ENCODE measurements around the gene SDHB. TPM values are rescaled to one million over a fixed set of nuclear protein-coding genes. Genes with fewer than 3 reads are reported as not detected.
A peak's percentile ranks its signal among the peaks of the same experiment; 100 is the strongest.

Gene SDHB
- total and polyA plus RNA-seq, 2 of the 13 experiments (the other 11 are each of a cell fraction or from before 2014, with no cell fraction given), result 136 to 142 TPM

GRCh38 chr1:17011439-17012307, 42.2 kb downstream of the SDHB start, which contains the start of gene ATP13A2 (continued):
- TF ChIP-seq ZHX2 (IDR thresholded peaks at IDR 0.05; ENCODE audit: low read depth) (0 out of 2 replicates have a peak, but pooled peaks have one; percentile 28), ZHX2 (CRISPR knock-in tag; IDR thresholded peaks at IDR 0.05; ENCODE audit: borderline replicate concordance) (no peak), ZNF121 (CRISPR knock-in tag; IDR thresholded peaks at IDR 0.05) (no peak), HOXD1 (CRISPR knock-in tag; IDR thresholded peaks at IDR 0.05) (no peak), ZSCAN20 (CRISPR knock-in tag; IDR thresholded peaks at IDR 0.05; ENCODE audit: borderline replicate concordance) (no peak), TOPORS (CRISPR knock-in tag; IDR thresholded peaks at IDR 0.05) (no peak), ZFP91 (CRISPR knock-in tag; IDR thresholded peaks at IDR 0.05; ENCODE audit: borderline replicate concordance) (peak; percentile 37), RFXANK (CRISPR knock-in tag; IDR thresholded peaks at IDR 0.05) (no peak), ZNF615 (CRISPR knock-in tag; IDR thresholded peaks at IDR 0.05; ENCODE audit: borderline replicate concordance) (no peak), ZNF800 (CRISPR knock-in tag; IDR thresholded peaks at IDR 0.05) (0 out of 2 replicates have a peak, but pooled peaks have one; percentile 37), ZC3H4 (CRISPR knock-in tag; IDR thresholded peaks at IDR 0.05; ENCODE audit: borderline replicate concordance) (no peak), KDM4B (CRISPR knock-in tag; IDR thresholded peaks at IDR 0.05) (no peak), NFE2L2 (IDR thresholded peaks at IDR 0.05; ENCODE audit: low read length) (no peak), ZNF30 (CRISPR knock-in tag; IDR thresholded peaks at IDR 0.05) (no peak), ZNF891 (CRISPR knock-in tag; IDR thresholded peaks at IDR 0.05) (no peak), ZNF101 (CRISPR knock-in tag; IDR thresholded peaks at IDR 0.05; ENCODE audit: borderline replicate concordance, low read depth) (no peak), ZNF326 (CRISPR knock-in tag; IDR thresholded peaks at IDR 0.05; ENCODE audit: borderline replicate concordance) (no peak), CERS6 (CRISPR knock-in tag; IDR thresholded peaks at IDR 0.05) (no peak)

Data from HepG2 (cell line).